Fibroblast of skin of right quadriceps (primary cell): ENCODE measurements around the gene SMIM5.

ENCODE experiments used
- DNase-seq: peaks from one replicate; pipeline ENCODE4 v3.0.0-alpha.2; 2013

The SMIM5 gene

DNA sequence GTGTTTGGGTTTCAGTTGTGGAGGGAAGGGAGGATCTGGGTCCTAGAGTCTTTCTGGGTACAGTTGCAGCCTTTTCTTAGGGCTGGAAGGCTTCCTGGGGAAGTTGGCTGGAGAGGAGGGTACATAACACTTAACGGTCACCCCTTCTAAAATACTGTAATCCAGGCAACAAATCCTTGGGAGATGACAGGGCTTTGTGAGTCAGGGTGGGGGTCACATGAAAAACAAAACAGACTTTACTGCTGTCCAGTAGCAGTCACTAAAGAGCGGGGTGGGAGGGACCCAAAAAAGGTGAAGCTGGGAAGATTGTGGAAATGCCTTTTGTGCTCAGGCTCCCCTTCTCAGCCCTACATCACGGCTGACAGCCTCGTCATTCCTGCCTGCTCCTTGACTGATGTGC, 40.3 kb downstream of the SMIM5 start:
- DNase-seq, result no peak

DNA sequence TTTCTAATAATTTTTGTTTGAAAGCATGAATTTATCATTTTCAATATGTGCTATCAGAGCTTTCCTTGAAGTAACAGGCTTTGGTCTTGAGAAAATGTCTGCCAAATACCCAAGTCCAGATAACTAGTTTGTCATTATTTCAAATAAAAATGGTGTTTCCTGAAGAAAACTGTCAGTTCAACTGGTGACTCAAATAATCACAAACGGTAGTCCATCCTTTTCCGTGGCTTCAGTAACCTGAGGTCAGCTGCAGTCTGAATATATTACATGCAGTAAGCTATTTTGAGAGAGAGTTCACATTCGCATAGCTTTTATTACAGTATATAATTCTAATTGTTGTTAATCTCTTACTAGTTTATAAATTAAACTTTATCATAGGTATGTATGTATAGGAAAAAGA, 43.2 kb downstream of the SMIM5 start:
- DNase-seq, result no peak

DNA sequence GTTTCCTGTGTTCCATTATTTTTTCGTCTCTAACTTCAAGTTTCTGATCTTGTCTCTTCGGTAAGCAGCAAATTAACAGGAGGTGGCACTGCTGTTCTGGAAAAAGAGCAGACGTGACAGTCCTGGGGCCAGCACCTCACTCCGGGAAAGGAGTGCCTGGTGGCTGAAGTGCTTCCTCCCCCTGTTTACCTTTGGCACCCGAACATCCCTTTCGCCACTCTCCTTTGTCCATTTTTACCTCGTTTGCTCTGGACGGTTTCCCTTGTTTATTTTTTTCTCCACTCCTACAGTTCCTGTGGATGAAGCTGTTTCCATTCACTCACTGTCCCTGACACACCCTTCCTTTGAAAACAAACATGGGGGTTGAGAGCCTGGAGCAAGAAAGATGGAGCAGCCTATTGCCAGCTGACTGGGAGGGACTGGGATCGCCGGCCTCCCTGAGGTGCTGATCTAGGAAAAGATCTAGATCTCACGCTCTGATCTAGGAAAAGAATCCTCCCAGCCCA, 46.5 kb downstream of the SMIM5 start:
- DNase-seq, result no peak

DNA sequence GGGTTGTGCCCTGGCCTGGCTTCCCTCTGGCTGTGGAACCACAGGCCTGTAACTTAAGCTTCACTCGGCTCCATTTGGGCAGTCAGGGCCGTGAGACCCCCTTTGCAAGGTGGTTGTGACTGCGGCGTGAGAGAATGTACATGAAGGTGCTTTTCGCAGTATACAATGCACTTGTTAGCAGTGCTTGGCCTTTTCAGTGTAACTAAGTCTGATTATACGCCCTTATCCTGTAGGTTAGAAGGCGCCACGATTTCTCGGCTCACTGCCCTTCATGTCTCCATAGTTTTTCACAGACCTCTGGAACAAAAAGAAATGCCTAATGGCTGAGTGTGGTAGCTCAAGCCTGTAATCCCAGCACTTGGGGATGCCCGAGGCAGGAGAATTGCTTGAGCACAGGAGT, 47.2 kb downstream of the SMIM5 start:
- no peak for DNase-seq

DNA sequence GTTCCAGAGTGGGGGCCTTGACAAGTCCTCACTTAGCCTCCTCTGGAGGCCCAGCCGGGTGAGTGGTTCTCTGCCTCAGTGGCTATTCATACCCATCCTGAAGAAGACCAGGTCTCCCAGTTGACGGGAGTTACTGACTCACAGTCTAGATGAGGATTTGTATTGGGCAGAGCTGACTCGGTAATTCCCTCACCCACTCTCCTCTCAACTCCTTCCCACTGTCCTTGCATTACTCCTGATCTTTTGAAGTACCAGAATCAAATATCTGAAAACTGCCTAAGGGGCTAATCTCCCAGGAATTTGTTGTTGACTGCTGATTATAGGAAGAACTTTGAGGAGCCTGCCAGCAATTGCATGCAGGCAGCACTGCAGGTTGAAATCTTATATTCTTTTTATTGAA, 48.1 kb downstream of the SMIM5 start:
- peak; percentile 36 for DNase-seq

DNA sequence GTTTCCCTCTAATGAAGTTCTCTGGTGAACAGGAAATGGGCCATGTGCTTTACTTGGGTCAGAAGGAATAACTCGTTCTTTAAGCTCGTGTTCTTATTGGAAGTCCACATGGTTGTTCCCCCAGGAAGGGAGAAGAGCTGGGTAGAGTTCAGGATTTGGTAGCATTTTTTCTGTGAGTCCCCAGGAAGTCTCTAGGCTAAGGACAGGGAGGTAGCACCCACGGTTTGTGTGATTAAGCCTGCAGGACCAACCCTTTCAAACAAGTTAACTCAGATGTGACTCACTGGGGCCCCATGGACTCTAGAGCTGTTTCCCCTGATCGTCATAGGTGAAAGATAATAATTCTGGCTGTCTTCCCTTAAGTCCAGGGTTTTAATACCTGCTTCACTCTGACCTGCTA, 50.3 kb downstream of the SMIM5 start:
- peak; percentile 56 for DNase-seq

DNA sequence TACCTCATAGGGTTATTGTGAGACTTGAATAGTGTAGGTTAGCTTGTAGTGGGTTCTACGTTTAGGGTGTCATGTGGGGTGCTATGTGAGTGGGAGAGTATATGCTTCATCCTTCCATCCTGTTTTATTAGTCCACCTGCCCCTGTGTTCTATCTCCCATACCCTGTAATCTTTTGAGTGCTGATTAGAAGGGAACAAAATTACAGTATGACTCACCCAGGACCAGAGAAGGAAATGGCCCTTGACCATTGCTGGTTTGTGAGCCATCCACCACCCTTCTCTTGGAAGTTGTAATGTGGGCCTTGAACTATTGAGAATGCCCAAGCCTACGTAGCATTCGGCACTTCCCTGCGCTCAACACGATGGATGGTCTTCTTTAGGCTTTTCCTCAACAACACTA, 51.0 kb downstream of the SMIM5 start:
- DNase-seq, result no peak

DNA sequence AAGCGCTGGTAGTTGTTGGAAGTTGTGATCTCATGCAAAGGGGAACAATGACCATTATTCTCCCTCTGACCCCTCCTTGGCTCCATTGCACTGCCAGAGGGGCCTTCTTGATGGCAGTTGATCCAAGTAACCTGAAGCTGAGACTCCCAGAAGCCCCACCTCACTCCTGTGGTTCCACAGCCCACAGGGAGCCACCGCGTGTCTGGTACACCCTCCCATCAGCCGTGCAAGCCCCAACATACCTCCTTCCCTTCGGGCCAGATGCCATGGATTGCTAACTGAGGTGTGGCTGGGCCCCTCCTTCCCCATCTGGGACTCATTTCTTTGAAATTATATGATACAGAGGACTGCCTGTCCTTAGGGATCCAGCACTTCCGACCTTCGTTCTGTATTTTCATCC, 51.7 kb downstream of the SMIM5 start:
- DNase-seq, result peak; percentile 79

DNA sequence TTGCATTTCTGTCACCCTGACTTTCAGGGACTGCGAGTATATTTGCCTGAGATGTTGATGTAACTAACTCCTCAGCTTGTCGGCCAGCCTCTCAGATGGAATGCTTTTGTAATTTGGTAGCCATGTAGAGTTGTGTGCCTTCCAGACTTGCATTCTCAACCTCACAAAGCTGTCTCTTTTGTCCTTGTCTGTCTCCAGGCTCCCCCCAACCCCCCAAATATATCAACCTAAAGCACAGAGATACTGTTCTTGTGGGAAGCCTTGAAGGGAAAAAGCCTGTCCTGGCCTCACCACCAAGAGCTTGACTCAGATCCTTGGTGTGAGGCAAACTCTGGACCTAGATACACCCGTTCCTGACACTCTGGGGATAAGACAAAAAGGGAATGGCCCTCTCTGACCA, 52.3 kb downstream of the SMIM5 start:
- DNase-seq, result peak; percentile 15

DNA sequence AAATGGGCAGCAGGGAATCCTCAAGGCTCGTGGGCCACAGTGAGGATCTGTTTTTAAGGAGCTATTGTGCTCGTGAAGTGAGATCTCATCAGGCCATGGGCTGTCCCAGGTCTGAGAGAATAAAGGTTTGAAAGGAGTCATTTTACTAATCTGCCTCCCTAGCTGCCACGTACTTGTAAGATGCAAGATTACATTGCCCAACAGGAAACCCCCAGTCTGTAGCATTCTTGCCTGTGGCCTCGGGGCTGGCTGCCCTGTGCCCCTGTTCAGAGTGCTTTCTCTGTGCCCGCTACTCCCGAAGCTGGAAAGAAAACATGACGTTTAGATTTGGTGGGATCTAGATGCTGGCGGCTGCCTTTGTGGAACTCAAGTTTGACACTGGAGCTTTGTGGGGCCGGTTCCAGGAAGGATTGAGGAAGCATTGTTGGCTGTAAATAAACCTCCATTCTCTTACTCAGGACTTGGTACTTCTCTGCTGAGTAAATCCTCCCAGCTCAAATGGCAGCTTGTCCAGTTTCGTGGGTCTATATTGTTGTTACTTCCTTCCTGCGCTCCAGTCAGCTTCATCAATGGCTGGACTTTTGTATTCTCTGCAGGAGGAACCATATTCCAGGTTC, 55.1 kb downstream of the SMIM5 start:
- no peak for DNase-seq

DNA sequence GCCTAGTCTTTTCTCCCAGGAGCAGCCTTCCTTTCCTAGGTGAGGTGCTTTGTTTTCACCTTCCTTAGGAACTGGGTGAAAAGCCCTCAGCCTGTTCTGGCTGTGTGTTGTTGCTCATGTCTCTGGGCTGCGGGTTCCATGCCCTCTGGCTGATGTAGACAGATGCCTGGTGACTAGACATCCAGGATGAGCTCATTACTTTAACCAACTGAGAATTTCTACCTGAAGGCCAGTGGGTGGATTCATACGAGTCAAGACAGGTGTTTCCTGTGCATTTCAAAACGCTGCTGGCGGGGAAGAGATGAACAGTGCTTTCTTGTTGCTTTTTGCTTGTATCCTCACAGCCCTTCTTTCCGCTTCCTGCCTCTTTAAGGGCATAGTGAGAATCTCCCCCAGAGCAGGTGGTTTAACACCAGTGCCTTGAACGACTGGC, 56.2 kb downstream of the SMIM5 start:
- DNase-seq, result no peak
